Endothelial cell of umbilical vein (primary cell): ENCODE data around the gene GABRR3. TPM values are rescaled to one million over a fixed set of nuclear protein-coding genes. Genes with fewer than 3 reads are reported as not detected.

Experiments used
- BruUV-seq: library from RNA; stranded (reverse); fragments of 400-500 nt; replicated peaks from 2 replicates; lab custom pipeline; 2021; lab: Mats Ljungman, UMichigan
- CTCF ChIA-PET: fragments of 300-600, 350-600 bp; sonication (Branson Sonifier 250); formaldehyde crosslinking; loops from one replicate; lab custom pipeline; 2021; ENCODE audit warnings: antibody characterized with exemption, inconsistent platforms; lab: Charles Lee
- POLR2A ChIA-PET: fragments of 300-600, 350-600 bp; sonication (Branson Sonifier 250); formaldehyde crosslinking; loops from one replicate; lab custom pipeline; 2021; ENCODE audit warnings: antibody characterized with exemption, inconsistent platforms; lab: Charles Lee
- DNase-seq: peaks from one replicate; pipeline ENCODE4 v3.0.0-alpha.2; 2011; ENCODE audit warnings: low read depth, low spot score
- FAIRE-seq: peaks from 2 replicates; lab custom pipeline; 2011; peaks lifted over from hg19 to GRCh38; lab: Jason Lieb, UNC
- H2AFZ ChIP-seq: 2 replicates; pipeline ENCODE4 v1.6.0; 2012; ENCODE audit warnings: low read depth, low read length, control low read depth, inconsistent platforms
- H3K27ac ChIP-seq: 2 replicates; pipeline ENCODE4 v1.5.1; 2011; ENCODE audit warnings: low read depth, mild to moderate bottlenecking, control low read depth, low read length, moderate library complexity; ENCODE audit not compliant: insufficient read depth
- H3K27me3 ChIP-seq, 2 experiments: 2 replicates each; pipeline versions ENCODE4 v1.6.0 to v1.6.1; 2011; ENCODE audit warnings: low read length in 2 of 2, mixed read lengths in 1 of 2; ENCODE audit not compliant: control insufficient read depth in 2 of 2, insufficient read depth in 2 of 2
- H3K36me3 ChIP-seq, 2 experiments: 2 replicates in 1 of 2; 3 replicates in 1 of 2; pipeline ENCODE4 v1.5.1; 2011; ENCODE audit warnings: low read length in 2 of 2, mild to moderate bottlenecking in 1 of 2, moderate library complexity in 1 of 2; ENCODE audit not compliant: control insufficient read depth in 2 of 2, insufficient read depth in 2 of 2; ENCODE audit errors: extremely low read depth in 1 of 2
- H3K4me1 ChIP-seq: 3 replicates; pipeline ENCODE4 v1.5.1; 2011; ENCODE audit warnings: mild to moderate bottlenecking, low read length; ENCODE audit not compliant: control insufficient read depth, insufficient read depth; ENCODE audit errors: extremely low read depth
- H3K4me2 ChIP-seq: 2 replicates; pipeline ENCODE4 v1.6.1; 2011; ENCODE audit warnings: low read length, control low read depth, mixed read lengths; ENCODE audit not compliant: insufficient read depth
- H3K4me3 ChIP-seq, 3 experiments: fragments of 200-600 bp in 1 of 3; sonication (generic), shearing (Covaris generic) in 1 of 3; replicated peaks in 1 of 3; 2 replicates each; pipeline ENCODE4 v1.5.1; 2011 to 2016; ENCODE audit warnings: control low read depth in 3 of 3, low read length in 3 of 3, mild to moderate bottlenecking in 2 of 3, inconsistent platforms in 1 of 3, low read depth in 1 of 3, moderate library complexity in 1 of 3; ENCODE audit not compliant: insufficient read depth in 1 of 3
- H3K79me2 ChIP-seq: 2 replicates; pipeline ENCODE4 v1.6.0; 2012; ENCODE audit warnings: low read length, inconsistent platforms; ENCODE audit not compliant: control insufficient read depth, insufficient read depth
- H3K9ac ChIP-seq: replicated peaks from 2 replicates; pipeline ENCODE3; 2011; ENCODE audit warnings: low read length, control low read depth; ENCODE audit not compliant: insufficient read depth; ENCODE audit errors: extremely low read depth
- H3K9me1 ChIP-seq: replicated peaks from 3 replicates; pipeline ENCODE4 v1.6.0; 2011; ENCODE audit warnings: mild to moderate bottlenecking, low read length; ENCODE audit not compliant: control insufficient read depth, insufficient read depth; ENCODE audit errors: extremely low read depth
- H3K9me3 ChIP-seq: replicated peaks from 2 replicates; pipeline ENCODE4 v1.5.1; 2012; ENCODE audit warnings: low read length, inconsistent platforms; ENCODE audit not compliant: control insufficient read depth, insufficient read depth
- H4K20me1 ChIP-seq: replicated peaks from 2 replicates; pipeline ENCODE3; 2011; ENCODE audit warnings: mild to moderate bottlenecking, low read length; ENCODE audit not compliant: control insufficient read depth, insufficient read depth; ENCODE audit errors: extremely low read depth
- CTCF ChIP-seq, 2 donors: IDR thresholded peaks; 1 replicate in 1 of 2; 2 replicates in 1 of 2; pipeline ENCODE4 v1.5.1; 2011; ENCODE audit warnings: low read length in 2 of 2, mild to moderate bottlenecking in 2 of 2, moderate library complexity in 2 of 2, control low read depth in 1 of 2, inconsistent platforms in 1 of 2, low read depth in 1 of 2; ENCODE audit not compliant: insufficient read depth in 1 of 2; ENCODE audit errors: extremely low read depth in 1 of 2
- EZH2 ChIP-seq: IDR thresholded peaks from 2 replicates; pipeline ENCODE4 v1.6.1; 2012; ENCODE audit warnings: borderline replicate concordance, low read depth, mild to moderate bottlenecking, moderate library complexity, low read length, inconsistent platforms; ENCODE audit not compliant: severe bottlenecking
- FOS ChIP-seq: IDR thresholded peaks from 2 replicates; pipeline ENCODE4 v1.6.1; 2011; ENCODE audit warnings: mild to moderate bottlenecking, low read length, moderate library complexity, borderline replicate concordance; ENCODE audit not compliant: insufficient read depth
- GATA2 ChIP-seq: IDR thresholded peaks from 2 replicates; pipeline ENCODE4 v1.7.0; 2011; ENCODE audit warnings: low read depth, mild to moderate bottlenecking, moderate library complexity, mixed read lengths, low read length; ENCODE audit not compliant: insufficient read length, insufficient read depth
- JUN ChIP-seq: IDR thresholded peaks from 2 replicates; pipeline ENCODE4 v1.6.1; 2011; ENCODE audit warnings: borderline replicate concordance, low read depth; ENCODE audit not compliant: insufficient read length, insufficient read depth
- MAX ChIP-seq: IDR thresholded peaks from 2 replicates; pipeline ENCODE4 v1.6.1; 2011; ENCODE audit not compliant: insufficient read depth, insufficient read length
- MYC ChIP-seq: IDR thresholded peaks from one replicate; pipeline ENCODE4 v1.6.1; 2011; ENCODE audit warnings: mild to moderate bottlenecking, low read depth, low read length
- POLR2A ChIP-seq: IDR thresholded peaks from 2 replicates; pipeline ENCODE4 v1.6.1; 2012; ENCODE audit warnings: low read depth, mild to moderate bottlenecking, control low read depth, low read length
- POLR2AphosphoS5 ChIP-seq: IDR thresholded peaks from 2 replicates; pipeline ENCODE4 v1.6.1; 2012; ENCODE audit warnings: low read depth, mild to moderate bottlenecking, control low read depth, low read length, moderate library complexity; ENCODE audit not compliant: insufficient read depth
- dilution Hi-C: fragments of 300-500 bp; cut with MboI; formaldehyde crosslinking; loops from one replicate; pipeline ENCODE4 v1.15.0; 2019; ENCODE audit warnings: low sequenced_read_pairs; ENCODE audit not compliant: extremely low pct_ligation_motif_present
- intact Hi-C: fragments of 100-400 bp; cut with micrococcal nuclease; formaldehyde crosslinking; loops from one replicate; pipeline ENCODE4 v1.10.0; 2022
- polyA plus RNA-seq, 4 experiments: library from polyadenylated mRNA; depleted of rRNA in 3 of 4; stranded (reverse) in 3 of 4; unstranded in 1 of 4; fragments of >200 nt; gene quantifications; 2 replicates each; pipeline versions ENCODE4 v1.2.1 to v1.2.3, GENCODE V29; 2011 to 2012; ENCODE audit warnings: missing spikeins in 1 of 4
- total RNA-seq: library from RNA; stranded (reverse); gene quantifications from 2 replicates; pipeline ENCODE4 v1.2.3, GENCODE V29; 2021

GABRR3 gene
- total and polyA plus RNA-seq, 2 donors (not counting 3 experiments of a cell fraction or from before 2014, with no cell fraction given): not detected

GRCh38 chr3:98008855-98009254, 26.3 kb downstream of the GABRR3 start:
- no peaks in the 10 kb centered on the region for H3K9me1 ChIP-seq
- H3K79me2 ChIP-seq: no peaks in the 10 kb centered on the region
- intact Hi-C loops (no loop called here), dilution Hi-C loops (no loop called here)
- CTCF ChIA-PET: interaction anchor here (0.9 to 9.7 kb wide), 2 partner anchors 14 to 24 kb away, joined by 5 to 104 read pairs; no protein-coding TSS in a partner anchor
- BruUV-seq: no TSS peak
- H3K9me3 ChIP-seq: no peaks in the 10 kb centered on the region
- no peaks in the 10 kb centered on the region for H4K20me1 ChIP-seq
- POLR2A ChIA-PET: no interaction called here
- DNase-seq (no peak), FAIRE-seq (no peak)
- TF ChIP-seq MYC (no peak), POLR2AphosphoS5 (no peak), FOS (no peak), GATA2 (no peak), JUN (no peak), POLR2A (no peak), CTCF (IDR thresholded peaks at IDR 0.05; ENCODE audit: extremely low read depth in 1 of 2, insufficient read depth in 1 of 2, low read depth in 1 of 2, low read length in 2 of 2) (no peak), EZH2 (no peak), MAX (no peak)
- H3K27ac ChIP-seq: no peak overlapping the region
- no peaks in the 10 kb centered on the region for H3K4me1 ChIP-seq
- H3K36me3 ChIP-seq: no peaks in the 10 kb centered on the region
- H3K27me3 ChIP-seq: peaks cover 2 to 3% of the 10 kb centered on the region in 2 experiments
- no peak overlapping the region for H3K4me2 ChIP-seq
- H2AFZ ChIP-seq: no peak overlapping the region
- H3K4me3 ChIP-seq: no peak overlapping the region
- no peak overlapping the region for H3K9ac ChIP-seq
